ENCODE data around the gene KAT5.
"Not testable (repeated sequence)": the region's sequence is repeated elsewhere in the genome, so short reads cannot be mapped to it uniquely, and the experiment has no call there.

Gene KAT5

GRCh38 chr11:65720211-65720934 lies 8.3 kb downstream of the KAT5 start, which contains the start of gene RNASEH2C:
TSS of gene RNASEH2C (minus strand) at chr11:65720798. CDS start at chr11:65720758, 40 bp downstream.
- H3K27ac ChIP-seq (ENCODE audit: low read depth, low read length) = peak within 1 kb of the TSS; percentile 75; the same call in 1 of the 2 replicates
- WGBS = under 1% methylated on average over 75 of the region's 76 CpGs
- H3K27me3 ChIP-seq (ENCODE audit: insufficient read depth, low read length) = no peaks in the 10 kb centered on the region
- H3K4me3 ChIP-seq (ENCODE audit: low read length) = peak within 1 kb of the TSS; percentile 87
- H3K36me3 ChIP-seq (ENCODE audit: insufficient read depth, low read length) = peaks cover 37% of the 10 kb centered on the region
- H3K4me1 ChIP-seq (ENCODE audit: insufficient read depth, low read length) = peaks cover 5% of the 10 kb centered on the region; the same call in 1 of the 2 replicates
- no peaks in the 10 kb centered on the region for H3K9me3 ChIP-seq (ENCODE audit: insufficient read depth, low read depth, low read length)
- peak within 1 kb of the TSS; percentile 87 for H3K9ac ChIP-seq (ENCODE audit: low read depth, low read length)

- Histone ChIP-seq H3K9me3 (ENCODE audit: insufficient read depth, low read depth, low read length) (no peaks in the 10 kb centered on the region), H3K27ac (ENCODE audit: low read depth, low read length) (no peak overlapping the region), H3K4me1 (ENCODE audit: insufficient read depth, low read length) (peaks cover 5% of the 10 kb centered on the region; the same call in 1 of the 2 replicates), H3K4me3 (ENCODE audit: low read length) (no peak overlapping the region), H3K36me3 (ENCODE audit: insufficient read depth, low read length) (peaks cover 20% of the 10 kb centered on the region), H3K9ac (ENCODE audit: low read depth, low read length) (no peak overlapping the region), H3K27me3 (ENCODE audit: insufficient read depth, low read length) (no peaks in the 10 kb centered on the region)
- 89% methylated on average over 1 of the region's 1 CpG for WGBS
These were observed 10.2 kb downstream of the KAT5 start for GRCh38 chr11:65722261-65722660.

DNA sequence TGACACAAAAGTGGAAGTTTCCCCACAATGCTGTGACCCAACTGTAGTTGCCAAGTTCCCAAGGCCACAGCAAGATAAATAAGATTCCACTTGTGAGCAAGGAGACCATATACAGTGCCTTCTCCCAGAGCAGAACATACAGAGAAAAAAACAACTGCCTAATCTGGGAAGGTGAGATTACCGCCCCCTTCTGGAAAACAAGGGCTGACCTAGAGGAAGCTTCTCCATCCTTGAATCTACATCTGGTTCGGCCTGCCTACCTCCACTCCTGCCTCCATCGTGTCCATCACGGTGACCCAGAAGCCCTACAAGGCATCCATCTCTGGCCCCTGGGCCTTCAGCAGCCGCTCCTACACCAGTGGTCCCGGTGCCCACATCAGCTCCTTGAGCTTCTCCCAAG lies 14.6 kb downstream of the KAT5 start:
- no peak overlapping the region for H3K4me3 ChIP-seq (ENCODE audit: low read length)
- 65% methylated on average over 6 of the region's 6 CpGs for WGBS
- no peaks in the 10 kb centered on the region for H3K27me3 ChIP-seq (ENCODE audit: insufficient read depth, low read length)
- no peaks in the 10 kb centered on the region for H3K4me1 ChIP-seq (ENCODE audit: insufficient read depth, low read length)
- 0 out of 2 replicates have a peak, but pooled peaks cover 3% of the 10 kb centered on the region for H3K9me3 ChIP-seq (ENCODE audit: insufficient read depth, low read depth, low read length)
- H3K36me3 ChIP-seq (ENCODE audit: insufficient read depth, low read length) = no peaks in the 10 kb centered on the region
- no peak overlapping the region for H3K9ac ChIP-seq (ENCODE audit: low read depth, low read length)
- H3K27ac ChIP-seq (ENCODE audit: low read depth, low read length) = no peak overlapping the region

GRCh38 chr11:65727865-65728264 lies 15.8 kb downstream of the KAT5 start:
- WGBS = 91% methylated on average over 15 of the region's 15 CpGs
- H3K4me1 ChIP-seq (ENCODE audit: insufficient read depth, low read length) = no peaks in the 10 kb centered on the region
- no peaks in the 10 kb centered on the region for H3K27me3 ChIP-seq (ENCODE audit: insufficient read depth, low read length)
- H3K9ac ChIP-seq (ENCODE audit: low read depth, low read length) = no peak overlapping the region
- H3K9me3 ChIP-seq (ENCODE audit: insufficient read depth, low read depth, low read length) = 0 out of 2 replicates have a peak, but pooled peaks cover 3% of the 10 kb centered on the region
- no peak overlapping the region for H3K27ac ChIP-seq (ENCODE audit: low read depth, low read length)
- no peak overlapping the region for H3K4me3 ChIP-seq (ENCODE audit: low read length)
- no peaks in the 10 kb centered on the region for H3K36me3 ChIP-seq (ENCODE audit: insufficient read depth, low read length)

DNA sequence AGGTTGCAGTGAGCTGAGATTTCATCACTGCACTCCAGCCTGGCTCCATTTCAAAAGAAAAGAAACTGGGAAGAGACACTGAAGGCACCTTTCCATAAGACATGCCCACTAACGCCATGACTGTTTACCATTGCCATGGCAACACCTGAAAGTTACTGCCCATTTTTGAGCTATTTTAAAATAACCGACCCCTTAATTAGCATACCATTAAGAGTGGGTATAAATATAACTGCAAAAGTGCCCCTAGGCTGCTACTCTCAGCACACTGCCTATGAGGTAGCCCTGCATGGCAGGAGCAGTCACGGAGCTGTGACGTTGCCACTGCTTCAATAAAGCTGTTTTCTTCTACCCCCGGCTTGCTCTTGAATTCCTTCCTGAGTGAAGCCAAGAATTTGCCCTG lies 18.4 kb downstream of the KAT5 start:
- Histone ChIP-seq H3K27ac (ENCODE audit: low read depth, low read length) (no peak overlapping the region), H3K36me3 (ENCODE audit: insufficient read depth, low read length) (no peaks in the 10 kb centered on the region), H3K9ac (ENCODE audit: low read depth, low read length) (no peak overlapping the region), H3K27me3 (ENCODE audit: insufficient read depth, low read length) (no peaks in the 10 kb centered on the region), H3K4me1 (ENCODE audit: insufficient read depth, low read length) (no peaks in the 10 kb centered on the region), H3K4me3 (ENCODE audit: low read length) (no peak overlapping the region), H3K9me3 (ENCODE audit: insufficient read depth, low read depth, low read length) (0 out of 2 replicates have a peak, but pooled peaks cover 3% of the 10 kb centered on the region)
- WGBS = 80% methylated on average over 5 of the region's 5 CpGs

GRCh38 chr11:65735111-65735510 lies 23.1 kb downstream of the KAT5 start:
- H3K4me3 ChIP-seq (ENCODE audit: low read length); H3K27me3 ChIP-seq (ENCODE audit: insufficient read depth, low read length); H3K9ac ChIP-seq (ENCODE audit: low read depth, low read length); H3K36me3 ChIP-seq (ENCODE audit: insufficient read depth, low read length); H3K4me1 ChIP-seq (ENCODE audit: insufficient read depth, low read length); H3K27ac ChIP-seq (ENCODE audit: low read depth, low read length): not testable (repeated sequence)
- H3K9me3 ChIP-seq (ENCODE audit: insufficient read depth, low read depth, low read length) = peaks cover 33% of the 10 kb centered on the region
- 83% methylated on average over 4 of the region's 4 CpGs for WGBS

DNA sequence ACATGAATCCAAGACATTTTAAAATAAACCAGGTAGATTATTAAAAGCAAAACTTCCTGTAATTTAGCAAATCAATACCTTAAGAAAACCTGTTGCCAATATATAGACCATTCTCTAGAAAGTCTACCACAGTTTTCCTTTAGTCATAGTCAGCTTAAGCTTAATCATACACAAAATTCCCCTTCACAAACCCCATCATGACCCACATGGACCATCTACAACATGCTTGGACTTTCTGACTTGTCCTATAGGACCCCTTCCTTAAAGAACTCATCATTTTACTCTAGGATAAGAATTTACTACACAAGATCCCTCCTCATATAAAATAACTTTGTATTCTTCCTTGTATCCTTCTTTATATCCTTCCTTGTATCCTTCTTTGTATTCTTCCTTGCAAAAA lies 24.8 kb downstream of the KAT5 start:
- H3K9me3 ChIP-seq (ENCODE audit: insufficient read depth, low read depth, low read length) = peaks cover 30% of the 10 kb centered on the region
- H3K4me3 ChIP-seq (ENCODE audit: low read length) = no peak overlapping the region
- no peaks in the 10 kb centered on the region for H3K36me3 ChIP-seq (ENCODE audit: insufficient read depth, low read length)
- H3K27me3 ChIP-seq (ENCODE audit: insufficient read depth, low read length) = no peaks in the 10 kb centered on the region
- no peak overlapping the region for H3K27ac ChIP-seq (ENCODE audit: low read depth, low read length)
- H3K9ac ChIP-seq (ENCODE audit: low read depth, low read length) = no peak overlapping the region
- H3K4me1 ChIP-seq (ENCODE audit: insufficient read depth, low read length) = no peaks in the 10 kb centered on the region

DNA sequence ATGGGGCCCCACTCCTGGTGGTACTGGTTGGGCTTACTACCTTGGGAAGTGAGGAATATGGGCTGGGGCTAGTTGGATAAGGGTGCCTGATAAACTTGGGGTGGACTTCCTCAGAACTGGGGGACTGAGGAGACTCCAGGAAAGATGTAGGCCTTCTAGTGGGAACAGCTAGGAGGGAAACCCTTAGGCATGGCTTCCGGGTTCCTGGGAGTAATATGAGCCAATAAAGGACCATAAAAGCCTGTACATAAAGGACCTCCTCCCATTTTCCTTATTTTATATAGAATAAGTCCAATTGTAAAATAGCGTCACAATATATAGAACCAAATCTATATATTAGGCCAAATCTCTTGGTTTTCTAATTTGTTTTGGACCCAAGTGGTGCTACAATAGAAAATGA lies 27.0 kb downstream of the KAT5 start:
- Histone ChIP-seq H3K27me3 (ENCODE audit: insufficient read depth, low read length) (no peaks in the 10 kb centered on the region), H3K27ac (ENCODE audit: low read depth, low read length) (no peak overlapping the region), H3K36me3 (ENCODE audit: insufficient read depth, low read length) (no peaks in the 10 kb centered on the region), H3K4me3 (ENCODE audit: low read length) (no peak overlapping the region), H3K4me1 (ENCODE audit: insufficient read depth, low read length) (no peaks in the 10 kb centered on the region), H3K9me3 (ENCODE audit: insufficient read depth, low read depth, low read length) (peaks cover 30% of the 10 kb centered on the region), H3K9ac (ENCODE audit: low read depth, low read length) (no peak overlapping the region)
- WGBS = 63% methylated on average over 1 of the region's 2 CpGs

- no peaks in the 10 kb centered on the region for H3K4me1 ChIP-seq (ENCODE audit: insufficient read depth, low read length)
- H3K27me3 ChIP-seq (ENCODE audit: insufficient read depth, low read length) = no peaks in the 10 kb centered on the region
- no peak overlapping the region for H3K4me3 ChIP-seq (ENCODE audit: low read length)
- no peak overlapping the region for H3K27ac ChIP-seq (ENCODE audit: low read depth, low read length)
- no peaks in the 10 kb centered on the region for H3K36me3 ChIP-seq (ENCODE audit: insufficient read depth, low read length)
- no peak overlapping the region for H3K9ac ChIP-seq (ENCODE audit: low read depth, low read length)
- 77% methylated on average over 8 of the region's 8 CpGs for WGBS
- H3K9me3 ChIP-seq (ENCODE audit: insufficient read depth, low read depth, low read length) = peaks cover 24% of the 10 kb centered on the region
These were observed 29.1 kb downstream of the KAT5 start for GRCh38 chr11:65741185-65741584.

DNA sequence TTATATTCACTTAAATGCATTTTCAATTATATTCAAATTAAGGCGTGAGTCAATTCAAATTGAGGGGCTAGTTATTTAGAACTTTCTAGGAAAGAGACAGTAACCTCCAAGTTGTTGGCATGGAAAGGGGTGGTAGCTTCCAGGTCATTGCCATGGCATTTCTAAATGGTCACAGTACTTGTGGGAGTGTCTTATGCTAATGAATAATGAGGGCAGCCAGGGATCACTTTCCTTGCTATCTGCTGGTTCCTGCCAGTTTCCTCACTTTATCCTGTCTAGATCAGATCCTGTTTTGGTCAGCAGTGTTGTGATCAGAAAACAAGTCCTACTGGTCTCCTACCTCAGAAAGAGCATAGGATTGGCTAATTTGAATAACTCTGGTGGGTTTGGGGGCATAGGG lies 30.3 kb downstream of the KAT5 start:
- no peaks in the 10 kb centered on the region for H3K36me3 ChIP-seq (ENCODE audit: insufficient read depth, low read length)
- H3K9me3 ChIP-seq (ENCODE audit: insufficient read depth, low read depth, low read length) = peaks cover 12% of the 10 kb centered on the region; the same call in 1 of the 2 replicates
- no peak overlapping the region for H3K27ac ChIP-seq (ENCODE audit: low read depth, low read length)
- no peaks in the 10 kb centered on the region for H3K4me1 ChIP-seq (ENCODE audit: insufficient read depth, low read length)
- 89% methylated on average over 1 of the region's 1 CpG for WGBS
- H3K9ac ChIP-seq (ENCODE audit: low read depth, low read length) = no peak overlapping the region
- H3K4me3 ChIP-seq (ENCODE audit: low read length) = no peak overlapping the region
- no peaks in the 10 kb centered on the region for H3K27me3 ChIP-seq (ENCODE audit: insufficient read depth, low read length)

DNA sequence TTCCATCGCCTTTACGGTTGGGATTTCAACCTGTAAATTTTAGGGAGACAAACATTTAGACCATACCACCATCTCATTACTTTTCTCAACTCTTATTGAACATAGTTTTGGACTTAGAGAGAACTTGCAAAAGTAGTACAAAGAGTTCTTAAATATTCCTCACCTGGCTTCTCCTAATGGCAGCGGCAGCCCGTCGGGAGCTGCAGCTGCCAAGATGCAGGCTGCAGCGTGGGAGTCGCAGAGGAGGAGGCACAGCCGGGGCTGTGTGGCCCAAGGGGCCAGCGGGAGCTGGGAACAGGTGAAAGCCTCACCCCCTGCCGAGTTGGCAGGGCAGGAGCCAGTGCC lies 31.6 kb downstream of the KAT5 start:
- Histone ChIP-seq H3K36me3 (ENCODE audit: insufficient read depth, low read length) (no peaks in the 10 kb centered on the region), H3K27me3 (ENCODE audit: insufficient read depth, low read length) (peaks cover 8% of the 10 kb centered on the region; the same call in 1 of the 2 replicates), H3K4me3 (ENCODE audit: low read length) (no peak overlapping the region)

More for the DNA sequence above, 31.6 kb downstream of the KAT5 start:
- WGBS = 93% methylated on average over 10 of the region's 10 CpGs
- Histone ChIP-seq H3K4me1 (ENCODE audit: insufficient read depth, low read length) (no peaks in the 10 kb centered on the region), H3K9ac (ENCODE audit: low read depth, low read length) (no peak overlapping the region), H3K9me3 (ENCODE audit: insufficient read depth, low read depth, low read length) (no peaks in the 10 kb centered on the region), H3K27ac (ENCODE audit: low read depth, low read length) (no peak overlapping the region)
